RWPE1 (cell line): ENCODE results near the gene QKI.
"Not testable (repeated sequence)": the region's sequence is repeated elsewhere in the genome, so short reads cannot be mapped to it uniquely, and the experiment has no call there.

Source experiments
- CTCF ChIA-PET: fragments of 350-600 bp; sonication (Branson Sonifier 250); formaldehyde crosslinking; extraction: SDS; loops from one replicate; lab custom pipeline; 2021; lab: Yijun Ruan, JAX
- POLR2A ChIA-PET: fragments of 400-600 bp; formaldehyde crosslinking; extraction: SDS; loops from one replicate; lab custom pipeline; 2020; ENCODE audit warnings: antibody characterized with exemption; ENCODE audit not compliant: low non-redundant PET; lab: Yijun Ruan, JAX
- DNase-seq: peaks from one replicate; pipeline ENCODE4 v3.0.0; 2012; ENCODE audit warnings: low spot score
- H3K27ac ChIP-seq: fragments of 450-650 bp; 2 replicates; pipeline ENCODE4 v1.5.1; 2017
- CTCF ChIP-seq: fragments of 450-650 bp; conservative IDR thresholded peaks from 2 replicates; pipeline ENCODE4 v1.5.1; 2017; ENCODE audit warnings: low read depth, mild to moderate bottlenecking

The QKI gene

GRCh38 chr6:163432300-163432699, 17.8 kb downstream of the QKI start:
- POLR2A ChIA-PET, result no interaction called here
- CTCF ChIA-PET, result no interaction called here
- TF ChIP-seq CTCF, result no peak
- DNase-seq, result no peak
- no peak overlapping the region for H3K27ac ChIP-seq

- H3K27ac ChIP-seq, CTCF ChIA-PET, POLR2A ChIA-PET, DNase-seq: not testable (repeated sequence)
These were observed 19.0 kb downstream of the QKI start for GRCh38 chr6:163433486-163433885.

GRCh38 chr6:163435023-163435422, 20.5 kb downstream of the QKI start:
- ChIA-PET POLR2A (no interaction called here), CTCF (interaction anchor here (0.6 kb wide), 1 partner anchor 198 kb away, joined by 3 read pairs; no protein-coding TSS in a partner anchor)
- H3K27ac ChIP-seq, result no peak overlapping the region
- no peak for TF ChIP-seq CTCF
- DNase-seq, result no peak

GRCh38 chr6:163436843-163437242, 22.3 kb downstream of the QKI start:
- ChIA-PET CTCF (interaction anchor here (0.8 kb wide), 1 partner anchor 17 kb away, joined by 4 read pairs; no protein-coding TSS in a partner anchor), POLR2A (no interaction called here)
- H3K27ac ChIP-seq, result no peak overlapping the region
- no peak for TF ChIP-seq CTCF
- no peak for DNase-seq

GRCh38 chr6:163437466-163437865, 22.9 kb downstream of the QKI start:
- DNase-seq, result no peak
- TF ChIP-seq CTCF, result no peak
- H3K27ac ChIP-seq, result no peak overlapping the region
- POLR2A ChIA-PET, result no interaction called here
- CTCF ChIA-PET, result interaction anchor here (0.8 kb wide), 1 partner anchor 17 kb away, joined by 4 read pairs; no protein-coding TSS in a partner anchor

- no peak for DNase-seq
- TF ChIP-seq CTCF, result no peak
- POLR2A ChIA-PET, result no interaction called here
- H3K27ac ChIP-seq, result no peak overlapping the region
- CTCF ChIA-PET, result interaction anchor here (0.6 kb wide), 2 partner anchors 16 to 99 kb away, joined by 3 to 4 read pairs; no protein-coding TSS in a partner anchor
These were observed 23.9 kb downstream of the QKI start for GRCh38 chr6:163438298-163438939.

GRCh38 chr6:163438940-163439335, 24.4 kb downstream of the QKI start:
- TF ChIP-seq CTCF, result no peak
- ChIA-PET CTCF (interaction anchor here (0.6 kb wide), 2 partner anchors 16 to 99 kb away, joined by 3 to 4 read pairs; no protein-coding TSS in a partner anchor), POLR2A (no interaction called here)
- DNase-seq, result no peak
- H3K27ac ChIP-seq, result no peak overlapping the region

- DNase-seq, H3K27ac ChIP-seq, POLR2A ChIA-PET: not testable (repeated sequence)
- CTCF ChIA-PET, result interaction anchor here (0.6 kb wide), 1 partner anchor 17 kb away, joined by 3 read pairs; no protein-coding TSS in a partner anchor
These were observed 24.9 kb downstream of the QKI start for GRCh38 chr6:163439390-163439789.
